Mammary epithelial cell (primary cell): ENCODE data around the gene FCRL1.

ENCODE experiments used
- EZH2 ChIP-seq: IDR thresholded peaks from 2 replicates; pipeline ENCODE4 v1.6.1; 2012; ENCODE audit warnings: low read length, inconsistent platforms, borderline replicate concordance
- TF ChIP-seq, protein P1 (sequence below), 2 donors: IDR thresholded peaks in 1 of 2; conservative IDR thresholded peaks in 1 of 2; 2 replicates each; pipeline ENCODE4 v1.5.1; 2011 to 2012; ENCODE audit warnings: inconsistent platforms in 2 of 2, low read length in 2 of 2, mild to moderate bottlenecking in 2 of 2, control low read depth in 1 of 2, low read depth in 1 of 2; ENCODE audit not compliant: insufficient read depth in 1 of 2; ENCODE audit errors: extremely low read depth in 1 of 2

GRCh38 chr1:157766792-157767191, 53.1 kb downstream of the FCRL1 start:
- TF ChIP-seq, protein P1, sequence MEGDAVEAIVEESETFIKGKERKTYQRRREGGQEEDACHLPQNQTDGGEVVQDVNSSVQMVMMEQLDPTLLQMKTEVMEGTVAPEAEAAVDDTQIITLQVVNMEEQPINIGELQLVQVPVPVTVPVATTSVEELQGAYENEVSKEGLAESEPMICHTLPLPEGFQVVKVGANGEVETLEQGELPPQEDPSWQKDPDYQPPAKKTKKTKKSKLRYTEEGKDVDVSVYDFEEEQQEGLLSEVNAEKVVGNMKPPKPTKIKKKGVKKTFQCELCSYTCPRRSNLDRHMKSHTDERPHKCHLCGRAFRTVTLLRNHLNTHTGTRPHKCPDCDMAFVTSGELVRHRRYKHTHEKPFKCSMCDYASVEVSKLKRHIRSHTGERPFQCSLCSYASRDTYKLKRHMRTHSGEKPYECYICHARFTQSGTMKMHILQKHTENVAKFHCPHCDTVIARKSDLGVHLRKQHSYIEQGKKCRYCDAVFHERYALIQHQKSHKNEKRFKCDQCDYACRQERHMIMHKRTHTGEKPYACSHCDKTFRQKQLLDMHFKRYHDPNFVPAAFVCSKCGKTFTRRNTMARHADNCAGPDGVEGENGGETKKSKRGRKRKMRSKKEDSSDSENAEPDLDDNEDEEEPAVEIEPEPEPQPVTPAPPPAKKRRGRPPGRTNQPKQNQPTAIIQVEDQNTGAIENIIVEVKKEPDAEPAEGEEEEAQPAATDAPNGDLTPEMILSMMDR (conservative IDR thresholded peaks at IDR 0.05 in 1 of 2, IDR thresholded peaks at IDR 0.05 in 1 of 2; ENCODE audit: extremely low read depth in 1 of 2, insufficient read depth in 1 of 2, low read depth in 1 of 2, low read length in 2 of 2): no peak
- TF ChIP-seq EZH2: no peak
